ENCODE measurements around the gene PLEKHS1. TPM values are rescaled to one million over a fixed set of nuclear protein-coding genes. Genes with fewer than 3 reads are reported as not detected.
A peak's percentile ranks its signal among the peaks of the same experiment; 100 is the strongest.

Gene PLEKHS1
- total RNA-seq, 4 donors from 2014 or later = 0.12 to 1.1 TPM; not detected in 2

- no peaks in the 10 kb centered on the region for H3K9me3 ChIP-seq
- H3K27ac ChIP-seq = peak overlapping the region in 1 of 4 donors; percentile 50
- no peak overlapping the region for H3K4me3 ChIP-seq
- ATAC-seq = no peak
- 55 to 80% methylated on average over 2 to 4 of the region's 4 CpGs for WGBS, 2 donors (ENCODE audit: low coverage in 1 of 2)
- peaks cover 2 to 64% (median 9%) of the 10 kb centered on the region in 3 donors for H3K4me1 ChIP-seq
- no peaks in the 10 kb centered on the region for H3K27me3 ChIP-seq
- TF ChIP-seq EP300 (IDR thresholded peaks at IDR 0.05) (no peak), POLR2A (IDR thresholded peaks at IDR 0.05) (no peak), POLR2AphosphoS5 (IDR thresholded peaks at IDR 0.05) (no peak)
- TF ChIP-seq, protein P1, sequence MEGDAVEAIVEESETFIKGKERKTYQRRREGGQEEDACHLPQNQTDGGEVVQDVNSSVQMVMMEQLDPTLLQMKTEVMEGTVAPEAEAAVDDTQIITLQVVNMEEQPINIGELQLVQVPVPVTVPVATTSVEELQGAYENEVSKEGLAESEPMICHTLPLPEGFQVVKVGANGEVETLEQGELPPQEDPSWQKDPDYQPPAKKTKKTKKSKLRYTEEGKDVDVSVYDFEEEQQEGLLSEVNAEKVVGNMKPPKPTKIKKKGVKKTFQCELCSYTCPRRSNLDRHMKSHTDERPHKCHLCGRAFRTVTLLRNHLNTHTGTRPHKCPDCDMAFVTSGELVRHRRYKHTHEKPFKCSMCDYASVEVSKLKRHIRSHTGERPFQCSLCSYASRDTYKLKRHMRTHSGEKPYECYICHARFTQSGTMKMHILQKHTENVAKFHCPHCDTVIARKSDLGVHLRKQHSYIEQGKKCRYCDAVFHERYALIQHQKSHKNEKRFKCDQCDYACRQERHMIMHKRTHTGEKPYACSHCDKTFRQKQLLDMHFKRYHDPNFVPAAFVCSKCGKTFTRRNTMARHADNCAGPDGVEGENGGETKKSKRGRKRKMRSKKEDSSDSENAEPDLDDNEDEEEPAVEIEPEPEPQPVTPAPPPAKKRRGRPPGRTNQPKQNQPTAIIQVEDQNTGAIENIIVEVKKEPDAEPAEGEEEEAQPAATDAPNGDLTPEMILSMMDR (IDR thresholded peaks at IDR 0.05) = no peak
- H3K36me3 ChIP-seq = peaks cover 0 to 28% of the 10 kb centered on the region in 2 donors
Measured at GRCh38 chr10:113732966-113733365, 18.5 kb upstream of the PLEKHS1 start.

DNA sequence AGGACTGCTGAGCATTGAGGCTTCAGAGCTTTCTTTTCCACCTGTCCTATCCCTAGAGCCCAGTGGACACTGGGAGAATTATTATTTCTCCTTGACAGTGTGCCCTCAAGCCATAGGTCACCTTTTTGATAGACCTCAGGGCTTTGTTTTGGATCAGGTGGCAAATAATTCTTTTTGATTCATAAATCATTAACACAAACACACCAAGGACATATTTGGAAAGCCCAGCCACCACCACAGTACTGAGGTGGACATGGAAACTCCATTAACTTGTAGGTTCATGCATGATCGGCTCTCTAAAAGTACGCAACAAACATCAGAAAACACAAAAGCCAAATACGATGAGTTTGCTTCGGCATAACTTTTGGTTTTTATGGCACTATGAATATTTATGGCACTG lies 17.8 kb upstream of the PLEKHS1 start:
- H3K9me3 ChIP-seq = no peaks in the 10 kb centered on the region
- no peak overlapping the region for H3K4me3 ChIP-seq
- TF ChIP-seq POLR2AphosphoS5 (IDR thresholded peaks at IDR 0.05) (no peak), POLR2A (IDR thresholded peaks at IDR 0.05) (no peak), EP300 (IDR thresholded peaks at IDR 0.05) (no peak)
- TF ChIP-seq, protein P1 (IDR thresholded peaks at IDR 0.05) = no peak
- WGBS, 2 donors (ENCODE audit: low coverage in 1 of 2) = 93% methylated on average over 2 to 4 of the region's 4 CpGs
- H3K36me3 ChIP-seq = peaks cover 0 to 22% of the 10 kb centered on the region in 2 donors
- peaks cover 2 to 64% (median 9%) of the 10 kb centered on the region in 3 donors for H3K4me1 ChIP-seq
- no peak for ATAC-seq
- H3K27me3 ChIP-seq = no peaks in the 10 kb centered on the region
- peak overlapping the region in 1 of 4 donors; percentile 50 for H3K27ac ChIP-seq

- no peaks in the 10 kb centered on the region for H3K9me3 ChIP-seq
- no peaks in the 10 kb centered on the region for H3K27me3 ChIP-seq
- 24 to 30% methylated on average over 2 of the region's 2 CpGs for WGBS, 2 donors (ENCODE audit: low coverage in 1 of 2)
- TF ChIP-seq EP300 (IDR thresholded peaks at IDR 0.05) (no peak), POLR2A (IDR thresholded peaks at IDR 0.05) (no peak), POLR2AphosphoS5 (IDR thresholded peaks at IDR 0.05) (no peak)
- TF ChIP-seq, protein P1 (IDR thresholded peaks at IDR 0.05) = no peak
- no peak for ATAC-seq
- peaks cover 2 to 62% (median 9%) of the 10 kb centered on the region in 3 donors for H3K4me1 ChIP-seq
- no peaks in the 10 kb centered on the region for H3K36me3 ChIP-seq
- peak overlapping the region in 1 of 4 donors; percentile 43 for H3K27ac ChIP-seq
- H3K4me3 ChIP-seq = no peak overlapping the region
Measured at GRCh38 chr10:113735913-113736312, 15.6 kb upstream of the PLEKHS1 start.

DNA sequence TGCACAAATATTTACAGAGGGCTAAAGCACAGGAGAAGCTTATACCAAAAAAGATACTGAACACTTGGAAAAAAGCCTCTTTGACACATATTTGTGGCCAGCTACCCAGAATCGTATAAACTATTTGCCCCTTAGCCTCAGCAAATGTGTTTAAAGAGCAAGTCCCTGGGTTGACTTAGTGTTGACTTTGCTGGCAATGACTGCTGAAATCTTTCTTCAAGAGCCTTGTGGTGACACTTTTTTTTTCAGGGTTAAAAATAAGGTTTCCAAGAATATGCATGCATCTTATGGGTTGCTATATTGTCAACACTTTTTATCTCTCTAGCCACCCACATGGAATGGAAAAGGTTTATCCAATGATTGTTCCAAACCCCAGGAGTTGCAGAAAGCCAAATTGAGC lies 14.9 kb upstream of the PLEKHS1 start:
- WGBS, 2 donors (ENCODE audit: low coverage in 1 of 2) = 0 to 22% methylated on average over 1 of the region's 1 CpG
- H3K4me3 ChIP-seq = no peak overlapping the region
- peak overlapping the region in 2 of 4 donors; percentile 6 to 43 for H3K27ac ChIP-seq
- peaks cover under 1 to 56% (median 6%) of the 10 kb centered on the region in 3 donors for H3K4me1 ChIP-seq
- H3K36me3 ChIP-seq = no peaks in the 10 kb centered on the region
- TF ChIP-seq EP300 (IDR thresholded peaks at IDR 0.05) = no peak
- ATAC-seq = no peak
- no peaks in the 10 kb centered on the region for H3K9me3 ChIP-seq
- no peaks in the 10 kb centered on the region for H3K27me3 ChIP-seq

DNA sequence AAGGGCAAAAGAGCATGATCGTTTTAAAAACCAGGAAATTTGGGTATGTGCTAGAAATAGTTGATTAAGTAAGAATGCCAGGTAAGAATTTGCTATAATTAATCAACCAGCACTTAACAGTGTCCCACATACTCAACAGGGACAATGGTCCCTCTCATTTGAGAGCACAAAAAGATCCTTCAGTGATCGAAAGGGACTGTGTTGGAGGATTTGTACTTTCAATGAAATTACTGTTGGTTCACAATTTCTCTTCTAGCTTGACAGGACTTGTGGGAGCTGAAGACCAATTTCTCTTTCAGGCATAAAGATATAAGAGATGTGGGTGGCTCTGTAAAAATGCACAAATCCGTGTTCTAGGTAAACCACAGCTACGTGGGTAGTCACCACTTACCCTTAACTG lies 12.5 kb upstream of the PLEKHS1 start:
- Histone ChIP-seq H3K9me3 (no peaks in the 10 kb centered on the region), H3K27me3 (no peaks in the 10 kb centered on the region), H3K4me3 (no peak overlapping the region), H3K36me3 (no peaks in the 10 kb centered on the region), H3K4me1 (peaks cover 0 to 31% (median 0%) of the 10 kb centered on the region in 3 donors), H3K27ac (no peak overlapping the region)
- no peak for ATAC-seq
- TF ChIP-seq POLR2AphosphoS5 (IDR thresholded peaks at IDR 0.05) = no peak
- no peak for TF ChIP-seq EP300 (IDR thresholded peaks at IDR 0.05)
- TF ChIP-seq POLR2A (IDR thresholded peaks at IDR 0.05) = no peak
- TF ChIP-seq, protein P1 (IDR thresholded peaks at IDR 0.05) = no peak
- 64 to 82% methylated on average over 4 of the region's 4 CpGs for WGBS, 2 donors (ENCODE audit: low coverage in 1 of 2)

Data from gastroesophageal sphincter (tissue), 4 donors.